H1 (cell line): ENCODE data around the gene MAK. TPM values are rescaled to one million over a fixed set of nuclear protein-coding genes. Genes with fewer than 3 reads are reported as not detected.

Experiments
- CTCF ChIA-PET: fragments of 300-600 bp; sonication (Branson Sonifier 250); formaldehyde crosslinking; loops from one replicate; lab custom pipeline; 2021; ENCODE audit not compliant: partially characterized antibody; lab: Charles Lee
- POLR2A ChIA-PET: fragments of 300-600 bp; sonication (Branson Sonifier 250); formaldehyde crosslinking; loops from one replicate; lab custom pipeline; 2021; ENCODE audit warnings: inconsistent platforms; ENCODE audit not compliant: partially characterized antibody; lab: Charles Lee
- DNase-seq, 2 experiments: peaks; one replicate each; pipeline versions ENCODE4 v3.0.0 to v3.0.0-alpha.2; 2010 to 2022; ENCODE audit warnings: low spot score in 2 of 2, low read depth in 1 of 2, mixed read lengths in 1 of 2
- FAIRE-seq: peaks from 2 replicates; lab custom pipeline; 2011; peaks lifted over from hg19 to GRCh38; lab: Jason Lieb, UNC
- H2AFZ ChIP-seq: 2 replicates; pipeline ENCODE4 v1.8.1; 2012; ENCODE audit warnings: low read length, inconsistent platforms
- H2AK5ac ChIP-seq: 2 replicates; pipeline ENCODE4 v1.6.1; 2013; ENCODE audit warnings: low read depth, low read length
- H2BK120ac ChIP-seq: replicated peaks from 2 replicates; pipeline ENCODE3; 2013; ENCODE audit warnings: low read depth, low read length, inconsistent platforms
- H2BK12ac ChIP-seq: 2 replicates; pipeline ENCODE4 v1.6.1; 2013; ENCODE audit warnings: low read depth, low read length
- H2BK15ac ChIP-seq: 2 replicates; pipeline ENCODE4 v1.6.1; 2013; ENCODE audit warnings: low read length
- H2BK20ac ChIP-seq: 2 replicates; pipeline ENCODE4 v1.6.1; 2013; ENCODE audit warnings: low read length
- H2BK5ac ChIP-seq: 2 replicates; pipeline ENCODE4 v1.6.1; 2013; ENCODE audit warnings: low read depth, low read length
- H3K14ac ChIP-seq: 2 replicates; pipeline ENCODE4 v1.6.1; 2013; ENCODE audit warnings: inconsistent platforms; ENCODE audit not compliant: insufficient read length
- H3K18ac ChIP-seq: 2 replicates; pipeline ENCODE4 v1.6.1; 2013; ENCODE audit warnings: low read length; ENCODE audit errors: extremely low read depth
- H3K23ac ChIP-seq: 2 replicates; pipeline ENCODE4 v1.6.1; 2013; ENCODE audit warnings: inconsistent platforms; ENCODE audit not compliant: insufficient read length
- H3K23me2 ChIP-seq: 2 replicates; pipeline ENCODE4 v1.6.1; 2013; ENCODE audit warnings: low read depth, low read length
- H3K27ac ChIP-seq: 2 replicates; pipeline ENCODE4 v1.6.1; 2011; ENCODE audit warnings: low read depth, low read length, inconsistent platforms
- H3K27me3 ChIP-seq, 4 experiments: replicated peaks in 1 of 4; 1 replicate in 1 of 4; 2 replicates in 3 of 4; pipeline versions ENCODE4 v1.6.1 to v1.8.1; 2011 to 2013; ENCODE audit warnings: low read length in 3 of 4, mild to moderate bottlenecking in 3 of 4, inconsistent platforms in 2 of 4, mixed read lengths in 2 of 4, moderate library complexity in 1 of 4; ENCODE audit not compliant: control insufficient read depth in 3 of 4, insufficient read depth in 3 of 4; ENCODE audit errors: extremely low read depth in 1 of 4
- H3K36me3 ChIP-seq, 4 experiments: 2 replicates each; pipeline versions ENCODE4 v1.6.1 to v1.8.1; 2011 to 2013; ENCODE audit warnings: mild to moderate bottlenecking in 4 of 4, low read length in 3 of 4, moderate library complexity in 2 of 4, control low read depth in 1 of 4, inconsistent platforms in 1 of 4; ENCODE audit not compliant: insufficient read depth in 4 of 4, control insufficient read depth in 2 of 4
- H3K4ac ChIP-seq: replicated peaks from 2 replicates; pipeline ENCODE3; 2013; ENCODE audit warnings: low read length, low read depth, mixed read lengths, inconsistent platforms; ENCODE audit not compliant: insufficient read length
- H3K4me1 ChIP-seq, 4 experiments: replicated peaks in 1 of 4; 1 replicate in 1 of 4; 2 replicates in 3 of 4; pipeline versions ENCODE4 v1.6.1 to v1.8.1; 2011 to 2013; ENCODE audit warnings: low read length in 3 of 4, inconsistent platforms in 2 of 4, mixed read lengths in 1 of 4; ENCODE audit not compliant: insufficient read depth in 4 of 4, control insufficient read depth in 3 of 4
- H3K4me2 ChIP-seq, 2 experiments: 2 replicates each; pipeline versions ENCODE4 v1.6.1 to v1.8.1; 2011 to 2013; ENCODE audit warnings: low read depth in 2 of 2, low read length in 2 of 2, control low read depth in 1 of 2, inconsistent platforms in 1 of 2, mild to moderate bottlenecking in 1 of 2; ENCODE audit not compliant: insufficient read depth in 1 of 2
- H3K4me3 ChIP-seq, 4 experiments: fragments of 200-600, 300-600 bp in 1 of 4; sonication (generic), shearing (Covaris generic), sonication (Bioruptor Twin) in 1 of 4; 2 replicates each; pipeline versions ENCODE4 v1.5.1 to v1.8.1; 2011 to 2016; ENCODE audit warnings: low read length in 4 of 4, low read depth in 3 of 4, control low read depth in 2 of 4, inconsistent platforms in 2 of 4, mild to moderate bottlenecking in 2 of 4, mixed read lengths in 1 of 4, moderate library complexity in 1 of 4; ENCODE audit not compliant: insufficient read depth in 2 of 4; ENCODE audit errors: extremely low read depth in 1 of 4
- H3K56ac ChIP-seq: replicated peaks from 2 replicates; pipeline ENCODE3; 2013; ENCODE audit warnings: low read depth, mild to moderate bottlenecking, mixed read lengths, low read length, inconsistent platforms; ENCODE audit not compliant: insufficient read length
- H3K79me1 ChIP-seq: 2 replicates; pipeline ENCODE4 v1.6.1; 2013; ENCODE audit warnings: low read depth, low read length, control low read depth
- H3K79me2 ChIP-seq, 2 experiments: 2 replicates each; pipeline versions ENCODE4 v1.6.1 to v1.8.1; 2012 to 2013; ENCODE audit warnings: low read length in 2 of 2, mild to moderate bottlenecking in 2 of 2, inconsistent platforms in 1 of 2; ENCODE audit not compliant: insufficient read depth in 2 of 2, control insufficient read depth in 1 of 2
- H3K9ac ChIP-seq, 4 experiments: replicated peaks in 1 of 4; 1 replicate in 1 of 4; 2 replicates in 3 of 4; pipeline versions ENCODE4 v1.6.1 to v1.8.1; 2011 to 2013; ENCODE audit warnings: low read depth in 3 of 4, low read length in 3 of 4, control low read depth in 2 of 4, mild to moderate bottlenecking in 2 of 4, moderate library complexity in 2 of 4, inconsistent platforms in 1 of 4; ENCODE audit errors: extremely low read depth in 1 of 4
- H3K9me3 ChIP-seq, 2 experiments: 2 replicates each; pipeline versions ENCODE4 v1.6.1 to v1.8.1; 2012 to 2013; ENCODE audit warnings: mild to moderate bottlenecking in 2 of 2, moderate library complexity in 2 of 2, control low read depth in 1 of 2, inconsistent platforms in 1 of 2, low read depth in 1 of 2, low read length in 1 of 2, mixed read lengths in 1 of 2; ENCODE audit not compliant: insufficient read depth in 2 of 2
- H4K20me1 ChIP-seq, 2 experiments: replicated peaks in 1 of 2; 2 replicates each; pipeline versions ENCODE3 to v1.8.1; 2011 to 2013; ENCODE audit warnings: inconsistent platforms in 2 of 2, low read length in 2 of 2, mild to moderate bottlenecking in 1 of 2; ENCODE audit not compliant: insufficient read depth in 2 of 2, control insufficient read depth in 1 of 2
- H4K5ac ChIP-seq: 2 replicates; pipeline ENCODE4 v1.6.1; 2013; ENCODE audit warnings: low read length, low read depth, mixed read lengths, inconsistent platforms; ENCODE audit not compliant: insufficient read length
- H4K8ac ChIP-seq: 2 replicates; pipeline ENCODE4 v1.8.0; 2013; ENCODE audit warnings: mild to moderate bottlenecking, moderate library complexity, low read length, inconsistent platforms; ENCODE audit not compliant: insufficient read depth; ENCODE audit errors: extremely low read depth
- H4K91ac ChIP-seq: replicated peaks from 2 replicates; pipeline ENCODE3; 2013; ENCODE audit warnings: low read length, mixed read lengths, inconsistent platforms; ENCODE audit not compliant: insufficient read length
- ATF3 ChIP-seq: IDR thresholded peaks from 2 replicates; pipeline ENCODE4 v1.6.1; 2011; ENCODE audit warnings: low read depth, mild to moderate bottlenecking, low read length; ENCODE audit not compliant: insufficient read depth
- E2F6 ChIP-seq: IDR thresholded peaks from 2 replicates; pipeline ENCODE4 v1.6.1; 2012; ENCODE audit warnings: inconsistent platforms
- GABPA ChIP-seq: IDR thresholded peaks from 2 replicates; pipeline ENCODE4 v1.6.1; 2011; ENCODE audit warnings: mild to moderate bottlenecking, low read length, moderate library complexity, borderline replicate concordance; ENCODE audit not compliant: insufficient read depth
- MAFK ChIP-seq: IDR thresholded peaks from 2 replicates; pipeline ENCODE4 v1.6.1; 2012; ENCODE audit warnings: low read depth, mild to moderate bottlenecking, improper control_type of control experiment, low read length
- MAX ChIP-seq: IDR thresholded peaks from 2 replicates; pipeline ENCODE4 v1.6.1; 2012; ENCODE audit warnings: inconsistent platforms
- POLR2A ChIP-seq, 2 experiments: IDR thresholded peaks; 1 replicate in 1 of 2; 2 replicates in 1 of 2; pipeline ENCODE4 v1.6.1; 2011; ENCODE audit warnings: low read depth in 2 of 2, low read length in 2 of 2, mild to moderate bottlenecking in 2 of 2; ENCODE audit errors: control extremely low read depth in 1 of 2
- RNF2 ChIP-seq: fragments of 200-900, 300-1000 bp; sonication (generic); IDR thresholded peaks from 2 replicates; pipeline ENCODE4 v1.7.1; 2016; ENCODE audit warnings: borderline replicate concordance, low read depth, mild to moderate bottlenecking, antibody characterized with exemption, low read length; ENCODE audit not compliant: poor library complexity, severe bottlenecking; ENCODE audit errors: missing control alignments
- SAP30 ChIP-seq: fragments of 300-600 bp; sonication (generic); IDR thresholded peaks from 2 replicates; pipeline ENCODE4 v1.7.1; 2012; ENCODE audit warnings: low read length, moderate library complexity, mild to moderate bottlenecking, inconsistent platforms; ENCODE audit not compliant: insufficient read depth, insufficient replicate concordance
- SIN3A ChIP-seq, 2 experiments: IDR thresholded peaks in 1 of 2; conservative IDR thresholded peaks in 1 of 2; 2 replicates each; pipeline ENCODE4 v1.6.1; 2011 to 2012; ENCODE audit warnings: low read length in 2 of 2, improper control_type of control experiment in 1 of 2, low read depth in 1 of 2, mild to moderate bottlenecking in 1 of 2
- SP2 ChIP-seq: IDR thresholded peaks from 2 replicates; pipeline ENCODE4 v1.6.1; 2012; ENCODE audit warnings: mild to moderate bottlenecking, low read length, inconsistent platforms
- TCF12 ChIP-seq: IDR thresholded peaks from 2 replicates; pipeline ENCODE4 v1.6.1; 2011; ENCODE audit warnings: low read depth, mild to moderate bottlenecking, low read length
- WGBS, 2 experiments: shearing (Covaris generic) in 1 of 2; methylation state at CpG; one replicate each; pipeline versions ENCODE4 v1.1.6 to v1.1.7; 2013 to 2015; ENCODE audit warnings: low lambda C conversion rate in 2 of 2, mixed read lengths in 2 of 2, inconsistent platforms in 1 of 2, low coverage in 1 of 2, missing lambda C conversion rate in 1 of 2; ENCODE audit not compliant: insufficient replicate concordance in 2 of 2, insufficient coverage in 1 of 2, insufficient read length in 1 of 2; ENCODE audit errors: extremely low coverage in 1 of 2, missing lambda C conversion rate in 1 of 2; 5-methylcytosine and 5-hydroxymethylcytosine counted together
- polyA plus RNA-seq, 7 experiments: library from polyadenylated mRNA; depleted of rRNA in 3 of 7; stranded (reverse) in 5 of 7; unstranded in 2 of 7; fragments of >200 nt in 5 of 7; fragments of 200-250 nt in 2 of 7; gene quantifications; 1 replicate in 5 of 7; 2 replicates in 1 of 7; 4 replicates in 1 of 7; pipeline versions ENCODE4 v1.2.1 to v1.2.3, GENCODE V29; 2011 to 2013; ENCODE audit warnings: missing spikeins in 2 of 7, mixed read lengths in 2 of 7
- total RNA-seq: library from RNA; stranded (reverse); fragmentation: NEBNext Ultra II Directional; extraction: Animal tissue kit (Norgen Biotek cat#: 25700); gene quantifications from 2 replicates; pipeline ENCODE4 v1.2.1, GENCODE V29; 2021

Gene MAK
- total and polyA plus RNA-seq, 2 of the 8 experiments (the other 6 are each of a cell fraction or from before 2014, with no cell fraction given): 0.08 to 0.37 TPM

- H2BK12ac ChIP-seq: no peak overlapping the region
- CTCF ChIA-PET: interaction anchor here (0.7 kb wide), 1 partner anchor 9 kb away, joined by 3 read pairs; no protein-coding TSS in a partner anchor
- H4K91ac ChIP-seq: no peak overlapping the region
- H3K79me1 ChIP-seq: no peaks in the 10 kb centered on the region
- no peak overlapping the region for H4K5ac ChIP-seq
- FAIRE-seq (no peak), DNase-seq (no peak)
- H3K18ac ChIP-seq: no peak overlapping the region
- H3K4ac ChIP-seq: no peak overlapping the region
- H3K9ac ChIP-seq: no peak overlapping the region
- H2BK20ac ChIP-seq: no peak overlapping the region
- H3K4me3 ChIP-seq: no peak overlapping the region
- no peaks in the 10 kb centered on the region for H3K4me1 ChIP-seq
- peaks cover 0 to 3% of the 10 kb centered on the region in 2 experiments; a peak in 1 of 4 replicates for H3K9me3 ChIP-seq
- H3K56ac ChIP-seq: no peak overlapping the region
- no peaks in the 10 kb centered on the region for H3K36me3 ChIP-seq
- no peak overlapping the region for H3K4me2 ChIP-seq
- POLR2A ChIA-PET: no interaction called here
- H4K20me1 ChIP-seq: no peaks in the 10 kb centered on the region
- H2BK5ac ChIP-seq: no peak overlapping the region
- H3K27me3 ChIP-seq: no peaks in the 10 kb centered on the region
- H2BK120ac ChIP-seq: no peak overlapping the region
- 94% methylated on average over 11 of the region's 11 CpGs; no CpG with 5 or more reads in 1 of the 2 experiments for WGBS, 2 experiments
- no peak overlapping the region for H3K14ac ChIP-seq
- H3K79me2 ChIP-seq: no peaks in the 10 kb centered on the region
- no peak overlapping the region for H4K8ac ChIP-seq
- no peak overlapping the region for H2AK5ac ChIP-seq
- no peak overlapping the region for H3K23ac ChIP-seq
- H3K27ac ChIP-seq: no peak overlapping the region
- H2BK15ac ChIP-seq: no peak overlapping the region
- H2AFZ ChIP-seq: no peak overlapping the region
- no peaks in the 10 kb centered on the region for H3K23me2 ChIP-seq
- TF ChIP-seq MAFK (no peak), SIN3A (conservative IDR thresholded peaks at IDR 0.05 in 1 of 2, IDR thresholded peaks at IDR 0.05 in 1 of 2; ENCODE audit: low read depth in 1 of 2, low read length in 2 of 2) (no peak), RNF2 (no peak), SP2 (no peak), SAP30 (no peak), GABPA (no peak), TCF12 (no peak), MAX (no peak), POLR2A (IDR thresholded peaks at IDR 0.05; ENCODE audit: control extremely low read depth in 1 of 2, low read depth in 2 of 2, low read length in 2 of 2) (no peak), ATF3 (no peak), E2F6 (no peak)
Observed at GRCh38 chr6:10852361-10852960, 14.1 kb upstream of the MAK start.
